Hematopoietic multipotent progenitor cell treated with erythropoietin and hydrocortisone succinate and interleukin-3 and kit ligand, for 15 days (in vitro differentiated cells): ENCODE measurements around the gene EML6.
"Not testable (repeated sequence)": the region's sequence is repeated elsewhere in the genome, so short reads cannot be mapped to it uniquely, and the experiment has no call there.

ENCODE experiments used
- DNase-seq: peaks from one replicate; pipeline ENCODE4 v3.0.0-alpha.2; 2015; ENCODE audit warnings: low spot score

Gene EML6

DNA sequence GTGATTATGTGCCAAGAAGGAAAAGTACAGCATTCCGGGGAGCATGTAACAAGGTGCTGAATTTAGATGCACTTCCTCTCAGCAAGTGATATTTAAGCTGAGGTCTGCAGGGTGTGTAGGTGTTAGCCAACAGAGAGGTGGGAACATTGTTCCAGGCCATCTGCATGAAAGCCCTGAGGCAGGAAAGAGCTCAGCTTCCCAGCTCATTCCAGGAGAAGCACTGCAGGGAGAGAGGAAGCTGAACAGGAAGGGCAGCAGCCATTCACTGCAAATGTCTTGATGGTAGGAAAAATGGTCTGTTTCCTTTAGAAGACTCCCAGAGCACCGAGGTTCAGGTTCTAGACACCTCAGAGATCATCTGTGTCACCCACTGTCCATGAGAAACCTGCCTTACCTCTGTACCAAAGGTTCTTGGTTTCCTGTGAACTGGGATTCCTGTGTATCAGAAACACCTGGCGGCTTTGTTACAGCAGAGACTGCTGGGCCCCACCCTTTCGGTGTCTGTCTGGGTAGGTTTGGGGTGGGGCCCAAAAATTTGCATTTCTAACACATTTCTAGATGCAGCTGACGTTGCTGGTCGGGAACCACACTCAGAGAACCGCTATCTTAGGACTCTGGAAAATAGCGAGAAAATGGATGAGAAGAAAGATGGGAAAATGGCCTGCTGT, 242.8 kb downstream of the EML6 start:
- no peak for DNase-seq

- DNase-seq: no peak
Observed at GRCh38 chr2:54966837-54967236, 243.4 kb downstream of the EML6 start.

- no peak for DNase-seq
Observed at GRCh38 chr2:54967269-54967668, 243.8 kb downstream of the EML6 start.

DNA sequence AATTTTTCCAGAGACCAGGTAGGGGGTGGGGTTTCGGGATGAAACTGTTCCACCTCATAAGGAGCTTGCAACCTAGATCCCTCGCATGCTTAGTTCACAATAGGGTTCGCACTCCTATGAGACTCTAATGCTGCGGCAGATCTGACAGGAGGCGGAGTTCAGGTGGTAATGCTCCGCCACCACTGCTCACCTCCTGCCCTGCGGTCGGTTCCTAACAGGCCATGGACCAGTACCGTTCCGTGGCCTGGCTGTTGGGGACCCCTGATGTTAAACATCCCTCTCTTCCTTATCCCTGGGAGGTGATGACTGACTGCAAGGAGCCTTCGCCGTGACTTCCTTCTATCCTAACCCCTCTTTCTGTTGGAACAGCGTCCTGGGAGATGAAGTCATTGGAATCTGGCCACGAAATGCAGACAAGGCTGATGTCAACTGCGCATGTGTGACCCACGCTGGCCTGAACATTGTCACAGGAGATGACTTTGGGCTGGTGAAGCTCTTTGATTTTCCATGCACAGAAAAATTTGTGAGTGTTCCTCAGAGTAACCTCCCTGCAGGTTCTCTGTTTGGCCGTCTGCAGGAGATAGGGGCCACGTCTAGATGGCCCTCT, 244.4 kb downstream of the EML6 start:
- no peak for DNase-seq

DNA sequence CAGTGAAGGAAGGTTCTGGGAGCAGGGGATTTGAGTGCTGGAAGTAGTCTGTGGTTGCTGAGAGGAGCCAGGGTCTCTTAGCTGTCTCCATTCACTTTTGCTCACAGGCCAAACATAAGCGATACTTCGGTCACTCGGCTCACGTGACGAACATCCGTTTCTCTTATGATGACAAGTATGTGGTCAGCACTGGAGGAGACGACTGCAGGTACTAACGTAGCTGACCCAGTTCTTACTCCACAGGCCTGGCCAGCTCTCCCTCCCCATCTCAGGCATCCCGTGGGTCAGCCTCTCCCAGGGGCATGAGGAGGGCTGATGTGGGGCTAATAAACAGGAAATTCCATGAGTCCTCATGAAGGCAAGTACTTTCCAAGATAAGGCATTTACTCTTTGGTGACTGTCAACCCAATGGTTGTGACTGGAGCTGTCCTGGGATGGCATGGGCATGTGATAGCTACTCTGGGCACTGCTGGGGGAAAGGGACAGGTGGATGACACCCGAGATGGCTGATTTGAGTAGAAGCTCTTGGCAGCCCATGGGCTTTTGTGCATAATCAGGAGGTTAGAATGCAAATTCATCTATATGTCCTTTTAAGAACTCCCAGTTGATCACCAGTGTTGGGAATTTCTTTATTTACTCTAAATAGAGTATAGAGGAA, 245.2 kb downstream of the EML6 start:
- no peak for DNase-seq

- no peak for DNase-seq
Observed at GRCh38 chr2:54969295-54969939, 246.0 kb downstream of the EML6 start.

GRCh38 chr2:54969940-54970338, 246.5 kb downstream of the EML6 start:
- no peak for DNase-seq

GRCh38 chr2:54975175-54975574, 251.7 kb downstream of the EML6 start:
- no peak for DNase-seq

DNA sequence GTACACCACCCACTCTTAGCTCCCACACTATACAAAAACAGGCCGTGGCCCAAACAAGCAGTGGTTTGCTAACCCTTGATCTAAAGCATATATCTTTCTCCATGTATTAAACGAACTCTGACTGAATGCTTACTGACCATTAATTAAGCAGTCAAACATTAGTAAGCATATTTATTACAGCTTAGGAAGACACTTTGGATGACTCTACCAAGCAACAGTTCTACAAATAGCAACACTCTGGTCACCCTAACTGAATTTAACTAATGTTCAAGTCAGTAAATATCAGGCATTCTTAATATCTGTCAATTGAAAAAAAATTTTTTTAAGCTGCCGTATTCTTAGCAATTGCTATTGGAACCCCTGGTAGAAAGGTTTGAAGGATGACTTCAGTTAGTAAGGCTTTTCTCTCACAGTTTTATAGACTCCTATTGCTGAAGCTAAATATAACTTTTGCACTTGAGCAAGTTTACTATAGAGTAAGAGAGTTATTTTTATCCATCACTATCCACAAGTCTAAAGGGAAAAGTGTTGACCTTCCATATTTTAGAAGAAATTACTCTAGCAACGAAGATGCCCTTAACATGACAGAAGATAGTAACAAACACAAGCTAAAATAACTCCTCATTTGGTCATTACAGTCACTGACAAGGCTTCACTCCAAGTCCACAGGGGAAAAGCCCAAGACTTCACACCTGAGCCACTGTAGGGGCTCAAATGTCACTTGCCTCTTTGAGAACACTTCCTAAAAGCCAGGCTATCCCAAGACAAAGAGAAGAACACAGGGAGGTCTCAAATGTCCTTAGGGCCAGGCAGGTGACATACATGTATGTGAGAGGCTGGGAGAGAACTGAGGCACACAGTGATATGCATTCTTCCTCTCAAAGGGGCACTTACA, 252.4 kb downstream of the EML6 start:
- no peak for DNase-seq

GRCh38 chr2:54977149-54977548, 253.7 kb downstream of the EML6 start:
- DNase-seq: no peak

DNA sequence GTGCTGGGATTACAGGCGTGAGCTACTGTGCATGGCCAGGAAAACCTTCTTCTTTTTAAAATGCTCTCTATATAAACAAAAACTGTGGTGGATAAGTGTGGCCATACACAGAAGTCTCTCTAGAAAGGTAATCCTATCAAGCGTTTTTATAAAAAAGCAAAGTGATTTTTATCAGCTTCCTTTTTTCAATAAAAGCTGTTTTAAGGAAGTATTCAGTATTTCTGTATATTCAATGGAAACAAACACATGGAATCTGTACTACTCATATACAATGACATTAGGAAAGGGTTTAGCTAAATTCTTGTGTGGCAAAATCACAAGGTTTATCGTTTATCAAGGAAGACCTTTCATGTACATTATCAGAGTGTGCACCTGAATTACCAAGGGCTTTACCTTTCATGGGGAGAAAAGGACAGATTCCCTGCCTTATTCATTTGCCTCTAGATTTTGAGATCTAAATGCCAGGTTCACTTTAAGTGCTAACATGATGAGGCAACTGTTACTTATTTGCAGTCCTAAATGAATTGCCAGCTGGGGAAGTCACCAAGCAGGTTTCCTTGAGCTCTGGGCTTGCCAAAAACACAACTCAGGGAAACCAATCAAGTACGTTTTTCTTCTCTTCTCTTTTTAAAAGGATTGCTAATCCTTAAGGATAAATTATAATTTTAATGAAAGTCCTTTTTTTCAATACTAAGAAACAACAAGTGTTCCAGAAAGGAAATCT, 256.0 kb downstream of the EML6 start:
- DNase-seq: no peak

DNA sequence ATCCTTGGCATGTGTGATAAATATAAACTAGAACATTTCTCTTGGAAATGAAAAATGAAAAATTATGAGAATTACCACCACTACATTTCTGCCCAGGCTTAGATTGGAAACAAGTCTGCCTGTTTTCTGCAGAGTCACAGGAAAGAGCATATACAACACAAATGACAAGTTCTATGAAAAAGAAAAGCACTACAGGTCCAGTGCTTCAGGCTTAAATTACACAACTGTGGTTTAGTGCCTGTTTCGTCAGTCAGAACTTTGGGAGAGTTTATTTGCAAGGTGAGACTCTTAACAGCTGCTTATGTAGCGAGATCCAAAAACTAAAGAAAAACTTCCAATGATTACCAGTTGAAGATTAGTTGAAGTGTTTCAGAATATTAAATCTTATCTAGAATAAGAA, 257.9 kb downstream of the EML6 start:
- no peak for DNase-seq

GRCh38 chr2:54983345-54984220, 260.1 kb downstream of the EML6 start:
- no peak for DNase-seq

DNA sequence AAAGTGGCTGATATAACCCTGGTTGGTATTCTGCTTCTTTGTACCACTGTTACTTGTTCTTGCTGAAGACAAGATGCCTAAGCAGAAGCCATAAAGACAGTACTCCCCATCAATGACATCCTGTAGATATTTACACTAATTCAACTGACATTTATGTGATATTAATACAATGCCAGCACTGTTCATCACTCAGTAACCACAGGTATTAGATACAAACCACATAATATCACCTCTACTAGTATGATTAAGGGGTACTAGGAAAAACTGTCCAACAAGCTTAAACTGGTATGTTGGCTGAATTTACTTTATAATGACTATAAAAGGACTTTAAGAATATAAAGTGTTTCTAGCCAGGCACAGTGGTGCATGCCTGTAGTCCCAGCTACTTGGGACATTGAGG, 261.0 kb downstream of the EML6 start:
- no peak for DNase-seq

- DNase-seq: no peak
Observed at GRCh38 chr2:54986264-54986663, 262.8 kb downstream of the EML6 start.

GRCh38 chr2:54988612-54989011, 265.1 kb downstream of the EML6 start:
- no peak for DNase-seq

DNA sequence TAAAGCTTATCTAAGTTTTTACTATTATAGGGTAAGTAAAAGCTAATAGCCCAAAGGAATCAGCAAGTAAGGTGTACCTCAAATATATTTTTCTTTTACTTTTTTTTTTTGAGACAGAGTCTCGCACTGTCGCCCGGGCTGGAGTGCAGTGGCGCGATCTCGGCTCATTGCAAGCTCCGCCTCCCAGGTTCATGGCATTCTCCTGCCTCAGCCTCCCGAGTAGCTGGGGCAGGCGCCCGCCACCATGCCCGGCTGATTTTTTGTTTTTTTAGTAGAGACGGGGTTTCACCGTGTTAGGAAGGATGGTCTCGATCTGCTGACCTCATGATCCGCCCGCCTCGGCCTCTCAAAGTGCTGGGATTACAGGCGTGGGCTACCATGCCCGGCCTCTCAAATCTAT, 267.2 kb downstream of the EML6 start:
- DNase-seq: not testable (repeated sequence)

GRCh38 chr2:54995553-54995952, 272.1 kb downstream of the EML6 start:
- no peak for DNase-seq

GRCh38 chr2:54997826-54998225, 274.4 kb downstream of the EML6 start:
- no peak for DNase-seq

DNA sequence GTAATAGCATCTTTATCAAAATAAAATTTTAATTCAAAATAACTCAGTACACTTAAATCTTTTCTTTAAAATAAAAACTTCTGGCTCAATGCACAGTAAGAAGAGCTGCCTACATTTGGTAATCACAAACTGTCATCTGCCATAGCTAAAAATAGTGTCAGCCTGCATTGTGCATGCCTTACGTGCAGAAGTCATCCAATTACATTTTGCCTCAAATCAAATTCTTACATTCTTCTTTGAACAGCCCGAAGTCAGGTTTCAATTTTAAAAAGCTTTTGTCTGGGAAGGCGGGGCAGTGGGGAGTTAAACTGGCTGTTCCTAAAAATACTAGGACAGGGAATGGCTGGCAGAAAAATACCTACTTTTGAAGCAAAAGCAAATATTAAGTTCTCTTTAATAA, 275.7 kb downstream of the EML6 start:
- DNase-seq: no peak
